ENCODE data around the gene BTBD16.

DNA sequence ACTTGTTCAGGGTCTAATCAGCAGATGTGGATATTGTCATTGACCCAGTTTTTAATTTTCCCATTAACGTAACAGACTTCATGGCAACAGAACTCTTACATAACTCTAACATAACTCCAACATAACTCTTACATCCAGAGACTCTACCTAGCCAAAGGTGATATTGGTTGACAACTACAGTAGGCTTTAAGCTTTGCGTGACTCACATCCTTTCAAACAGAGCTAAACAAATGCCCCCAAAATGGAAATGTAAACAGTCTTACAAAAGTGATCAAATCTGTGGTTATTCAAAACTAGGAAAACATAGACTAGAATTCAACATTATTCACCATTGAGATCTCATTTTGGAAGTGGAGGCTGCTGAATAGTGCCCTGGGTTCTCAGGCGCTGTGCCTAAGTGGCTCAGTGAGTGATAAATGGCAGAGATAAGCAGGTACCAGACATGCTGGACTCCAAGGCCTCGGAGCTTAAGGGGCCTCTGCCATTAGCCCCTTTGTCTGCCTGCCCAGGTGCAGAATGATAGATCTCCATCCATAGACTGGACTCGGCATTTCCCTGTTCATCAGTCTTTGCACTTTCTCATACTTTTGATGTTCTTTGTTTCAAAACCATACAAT is 34.3 kb upstream of the BTBD16 start:
- TF ChIP-seq CREB1 (IDR thresholded peaks at IDR 0.05; ENCODE audit: low read depth), result no peak
- TF ChIP-seq POLR2A (IDR thresholded peaks at IDR 0.05; ENCODE audit: low read depth, low read length), result no peak
- TF ChIP-seq, protein P1, sequence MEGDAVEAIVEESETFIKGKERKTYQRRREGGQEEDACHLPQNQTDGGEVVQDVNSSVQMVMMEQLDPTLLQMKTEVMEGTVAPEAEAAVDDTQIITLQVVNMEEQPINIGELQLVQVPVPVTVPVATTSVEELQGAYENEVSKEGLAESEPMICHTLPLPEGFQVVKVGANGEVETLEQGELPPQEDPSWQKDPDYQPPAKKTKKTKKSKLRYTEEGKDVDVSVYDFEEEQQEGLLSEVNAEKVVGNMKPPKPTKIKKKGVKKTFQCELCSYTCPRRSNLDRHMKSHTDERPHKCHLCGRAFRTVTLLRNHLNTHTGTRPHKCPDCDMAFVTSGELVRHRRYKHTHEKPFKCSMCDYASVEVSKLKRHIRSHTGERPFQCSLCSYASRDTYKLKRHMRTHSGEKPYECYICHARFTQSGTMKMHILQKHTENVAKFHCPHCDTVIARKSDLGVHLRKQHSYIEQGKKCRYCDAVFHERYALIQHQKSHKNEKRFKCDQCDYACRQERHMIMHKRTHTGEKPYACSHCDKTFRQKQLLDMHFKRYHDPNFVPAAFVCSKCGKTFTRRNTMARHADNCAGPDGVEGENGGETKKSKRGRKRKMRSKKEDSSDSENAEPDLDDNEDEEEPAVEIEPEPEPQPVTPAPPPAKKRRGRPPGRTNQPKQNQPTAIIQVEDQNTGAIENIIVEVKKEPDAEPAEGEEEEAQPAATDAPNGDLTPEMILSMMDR (IDR thresholded peaks at IDR 0.05 in 2 of 3, conservative IDR thresholded peaks at IDR 0.05 in 1 of 3; ENCODE audit: control insufficient read depth in 2 of 3, extremely low read depth in 1 of 3, insufficient read depth in 1 of 3, low read depth in 3 of 3, low read length in 3 of 3), result no peak
- TF ChIP-seq RAD21 (IDR thresholded peaks at IDR 0.05; ENCODE audit: insufficient read depth, low read depth, low read length), result no peak
- TF ChIP-seq POLR2AphosphoS5 (IDR thresholded peaks at IDR 0.05; ENCODE audit: low read length), result no peak
- TF ChIP-seq MYC (IDR thresholded peaks at IDR 0.05; ENCODE audit: insufficient read depth, insufficient read length, insufficient replicate concordance, low read length, severe bottlenecking), result no peak
- no peak for TF ChIP-seq CREM (IDR thresholded peaks at IDR 0.05; ENCODE audit: low read depth)
- no peak for TF ChIP-seq TAF1 (IDR thresholded peaks at IDR 0.05; ENCODE audit: borderline replicate concordance, low read depth, low read length)
- TF ChIP-seq BRCA1 (IDR thresholded peaks at IDR 0.05; ENCODE audit: low read depth, low read length), result no peak
- TF ChIP-seq GATAD2B (conservative IDR thresholded peaks at IDR 0.05; ENCODE audit: low read depth), result no peak
- TF ChIP-seq SIX5 (IDR thresholded peaks at IDR 0.05; ENCODE audit: low read depth, low read length, severe bottlenecking), result no peak
